DMS79 treated with DMSO at 0.1 percent for 48 hours (cell line): ENCODE data around the gene LIMK2.
"Not testable (repeated sequence)": the region's sequence is repeated elsewhere in the genome, so short reads cannot be mapped to it uniquely, and the experiment has no call there.

Experiments
- DNase-seq: peaks from one replicate; lab custom pipeline; 2025; lab: John Stamatoyannopoulos, UW

The LIMK2 gene

DNA sequence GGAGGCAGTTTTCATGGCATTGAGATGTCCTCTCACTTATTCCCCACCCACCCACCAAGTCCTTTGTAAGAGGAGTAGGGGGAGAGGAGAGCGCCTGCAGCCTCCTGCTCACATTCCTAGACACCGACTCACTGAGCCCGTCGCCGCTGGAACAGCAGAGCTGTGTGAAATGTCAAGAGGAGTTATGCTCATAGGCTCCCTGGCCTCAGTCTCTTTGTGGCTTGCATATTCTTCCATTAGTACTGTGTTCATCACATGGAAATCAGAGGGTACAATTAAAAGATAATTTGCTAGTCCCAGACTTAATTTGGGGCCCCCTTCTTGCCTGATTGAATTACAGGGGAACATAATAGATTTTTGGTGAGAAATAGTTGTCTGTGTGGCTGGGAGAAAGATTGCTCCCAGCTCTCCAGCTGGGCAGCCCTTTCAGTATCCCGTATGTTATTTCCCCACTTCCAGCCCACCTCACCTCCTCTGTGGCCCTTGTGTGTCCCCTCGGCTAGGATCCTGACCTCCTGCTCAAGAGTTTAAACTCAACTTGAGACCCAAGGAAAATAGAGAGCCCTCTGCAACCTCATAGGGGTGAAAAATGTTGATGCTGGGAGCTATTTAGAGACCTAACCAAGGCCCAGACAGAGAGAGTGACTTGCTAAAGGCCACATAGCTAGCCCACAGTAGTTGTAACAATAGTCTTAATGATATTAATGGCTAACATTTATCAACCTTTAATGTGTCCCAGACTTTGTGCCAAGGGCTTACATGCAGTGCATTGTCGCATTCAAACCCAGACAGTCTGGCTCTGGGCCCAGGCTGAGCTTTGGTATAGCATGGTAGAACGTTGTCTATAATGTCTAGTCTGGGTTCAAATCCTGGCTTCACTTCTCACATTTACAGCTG, 32.2 kb downstream of the LIMK2 start:
- DNase-seq: no peak

DNA sequence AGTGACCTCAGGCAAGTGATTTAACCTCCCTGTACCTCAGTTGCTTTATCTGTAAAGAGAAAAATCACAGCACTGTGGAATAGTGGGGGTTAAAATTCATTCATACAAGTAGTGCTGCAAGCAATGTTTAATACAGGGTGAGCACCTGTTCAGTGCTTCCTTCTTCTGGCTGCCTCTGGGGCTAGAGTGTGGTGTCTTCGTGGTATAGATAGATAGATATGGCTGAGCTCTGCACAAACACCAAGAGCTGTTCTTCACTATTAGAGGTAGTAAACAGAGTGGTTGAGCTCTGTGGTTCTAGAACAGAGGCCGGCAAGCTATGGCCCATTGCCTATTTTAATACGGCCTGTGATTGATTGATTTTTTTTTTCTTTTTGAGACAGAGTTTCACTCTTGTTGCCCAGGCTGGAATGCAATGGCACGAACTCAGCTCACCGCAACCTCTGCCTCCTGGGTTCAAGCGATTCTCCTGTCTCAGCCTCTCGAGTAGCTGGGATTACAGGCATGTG, 32.9 kb downstream of the LIMK2 start:
- no peak for DNase-seq

DNA sequence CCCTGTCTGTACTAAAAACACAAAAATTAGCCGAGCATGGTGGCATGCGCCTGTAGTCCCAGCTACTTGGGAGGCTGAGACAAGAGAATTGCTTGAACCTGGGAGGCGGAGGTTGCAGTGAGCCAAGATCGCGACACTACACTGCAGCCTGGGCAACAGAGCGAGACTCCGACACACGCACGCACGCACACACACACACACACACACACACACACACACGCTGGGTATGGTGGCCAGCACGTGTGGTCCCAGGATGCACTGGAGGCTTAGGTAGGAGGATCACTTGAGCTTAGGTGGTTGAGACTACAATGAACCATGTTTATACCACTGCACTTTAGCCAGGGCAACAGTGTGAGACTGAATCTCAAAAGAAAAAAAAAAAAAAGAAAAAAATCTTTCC, 33.9 kb downstream of the LIMK2 start:
- not testable (repeated sequence) for DNase-seq

DNA sequence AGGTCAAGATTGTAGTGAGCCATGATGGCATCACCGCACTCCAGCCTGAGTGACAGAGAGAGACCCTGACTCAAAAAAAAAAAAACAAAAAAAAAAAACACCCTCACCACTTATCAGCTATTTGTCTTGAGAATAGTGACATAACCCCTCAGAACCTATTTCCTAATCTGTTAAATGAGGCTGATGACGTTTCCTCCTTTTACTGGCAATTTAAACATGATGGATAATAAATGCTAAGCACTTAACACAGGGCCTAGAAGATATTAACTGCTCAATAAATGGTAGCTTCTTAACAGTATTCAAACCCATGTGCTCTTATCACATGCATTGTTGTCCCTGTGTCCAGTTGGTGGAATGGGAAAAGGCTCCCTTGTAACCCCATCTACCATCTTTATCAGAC, 34.6 kb downstream of the LIMK2 start:
- DNase-seq: no peak

DNA sequence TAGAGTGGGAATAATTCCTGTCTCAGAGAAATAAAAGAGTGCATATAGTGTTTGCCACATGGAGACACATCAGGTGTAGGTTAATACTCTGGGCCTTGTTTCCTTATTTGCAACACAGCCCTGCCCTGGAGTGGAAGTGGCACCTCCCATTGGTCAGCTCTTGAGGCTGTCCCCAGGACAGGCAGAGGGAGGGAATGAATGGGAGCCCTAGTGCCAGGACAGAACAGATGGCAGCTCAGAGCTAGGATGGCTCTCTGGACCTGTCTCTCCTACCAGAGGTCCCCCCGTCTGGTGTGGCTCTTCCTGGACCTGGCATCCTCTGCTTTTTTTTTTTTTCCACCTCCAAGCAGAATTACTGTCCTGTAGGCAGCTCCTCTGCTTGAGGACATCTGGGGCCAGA, 35.6 kb downstream of the LIMK2 start:
- DNase-seq: no peak

DNA sequence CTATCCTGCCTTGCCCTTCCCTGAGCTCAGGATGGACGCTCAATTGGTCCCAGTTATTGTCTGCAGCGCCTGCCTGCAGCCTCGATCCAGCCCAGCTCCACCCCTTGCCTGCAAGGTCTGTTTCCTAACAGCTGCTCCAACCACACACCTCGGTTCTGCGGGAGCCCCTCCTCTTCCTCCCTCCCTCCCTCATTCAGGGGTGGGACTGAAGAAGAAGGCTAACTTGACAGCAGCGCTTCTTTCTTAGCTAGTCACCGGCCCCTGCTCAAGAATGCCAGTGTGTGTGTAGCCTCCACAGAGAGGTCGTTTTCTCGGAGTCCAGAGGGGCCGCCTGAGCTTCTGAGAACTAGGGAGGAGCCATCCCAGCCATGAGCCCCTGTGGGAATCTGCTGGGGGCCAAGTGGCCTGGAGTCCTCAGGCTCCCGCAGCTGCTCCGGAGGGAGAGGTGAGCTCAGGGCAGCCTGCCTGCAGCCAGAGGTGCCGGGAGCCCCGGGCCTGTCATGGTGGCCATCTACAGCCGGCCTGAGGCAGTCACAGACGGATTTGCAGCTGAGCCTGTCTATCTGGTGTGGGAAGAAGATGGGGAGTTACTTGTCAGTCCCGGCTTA, 36.1 kb downstream of the LIMK2 start:
- no peak for DNase-seq

DNA sequence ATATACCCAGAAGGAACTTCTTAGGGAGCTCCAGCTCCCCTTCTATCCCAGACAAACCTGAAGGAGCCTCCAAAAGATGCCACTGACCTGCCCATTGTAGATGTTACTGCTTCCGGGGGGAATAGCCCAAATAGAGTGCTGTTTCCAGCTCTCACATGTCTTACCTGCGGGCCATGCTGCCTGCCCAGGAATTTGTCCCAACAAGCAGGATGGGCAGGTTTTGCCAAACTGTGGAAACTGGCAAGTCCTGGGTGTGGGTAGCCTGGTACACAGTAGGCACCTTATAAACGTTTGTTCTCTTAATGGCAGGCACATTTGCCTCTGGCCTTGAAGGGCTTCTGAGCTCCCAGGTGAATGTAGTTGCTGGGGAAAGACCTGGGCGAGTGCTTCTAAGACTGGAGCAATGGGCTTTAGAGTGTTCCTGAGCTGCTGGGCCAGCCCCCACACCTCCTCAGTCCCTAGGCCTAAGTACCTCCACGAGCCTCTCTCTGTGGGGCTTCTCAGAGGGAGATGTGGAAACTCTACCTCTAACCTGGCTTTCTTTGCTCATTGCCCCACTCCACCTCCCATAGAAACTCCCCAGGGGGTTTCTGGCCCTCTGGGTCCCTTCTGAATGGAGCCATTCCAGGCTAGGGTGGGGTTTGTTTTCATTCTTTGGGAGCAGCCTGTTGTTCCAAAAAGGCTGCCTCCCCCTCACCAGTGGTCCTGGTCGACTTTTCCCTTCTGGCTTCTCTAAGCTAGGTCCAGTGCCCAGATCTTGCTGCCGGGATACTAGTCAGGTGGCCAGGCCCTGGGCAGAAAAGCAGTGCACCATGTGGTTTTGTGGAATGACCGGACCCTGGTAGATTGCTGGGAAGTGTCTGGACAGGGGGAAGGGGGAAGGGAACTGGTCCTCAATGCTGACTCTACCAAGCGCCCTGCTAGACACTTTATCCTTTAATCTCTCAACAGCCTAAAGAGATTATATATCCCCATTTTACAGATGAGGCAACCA, 37.2 kb downstream of the LIMK2 start:
- no peak for DNase-seq

DNA sequence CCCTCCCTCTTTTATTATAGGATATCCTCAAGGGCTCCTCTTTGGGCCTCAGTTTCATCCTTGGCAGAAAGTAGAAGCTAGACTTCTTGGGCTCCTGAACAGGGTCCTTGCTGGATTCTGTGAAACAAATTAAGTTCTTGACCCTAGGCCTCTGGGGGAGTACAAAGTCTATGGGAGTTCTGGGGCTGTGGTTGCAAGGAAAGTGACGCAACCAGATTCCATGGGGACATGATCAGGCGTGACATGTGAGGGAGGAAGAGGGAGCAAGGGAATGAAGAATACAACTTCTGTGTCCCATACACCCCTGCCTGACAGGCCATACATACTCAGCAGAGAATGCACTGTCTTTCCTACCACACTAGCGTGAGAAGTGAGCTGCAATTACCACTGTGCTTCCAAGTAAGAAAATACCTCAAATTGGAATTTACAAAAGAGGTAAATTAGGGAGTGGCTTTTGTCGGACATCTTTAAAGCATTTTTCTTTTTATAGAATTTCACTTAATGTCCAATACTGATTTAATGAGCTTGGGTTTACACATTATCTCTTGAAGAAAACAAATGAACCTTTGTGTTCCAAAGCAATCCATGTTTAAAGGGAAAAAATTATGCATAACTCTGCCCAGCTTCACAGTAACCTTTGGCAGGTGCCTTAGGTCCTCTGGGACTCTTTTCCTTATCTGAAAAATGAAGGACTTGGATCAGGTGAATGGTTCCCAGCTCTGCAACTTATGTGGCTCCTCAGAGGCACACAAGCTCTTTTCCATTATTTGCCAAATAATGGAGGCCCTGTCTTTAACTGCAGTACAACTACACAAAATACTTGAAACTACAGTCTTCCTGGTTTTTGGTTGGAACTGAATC, 38.9 kb downstream of the LIMK2 start:
- no peak for DNase-seq

DNA sequence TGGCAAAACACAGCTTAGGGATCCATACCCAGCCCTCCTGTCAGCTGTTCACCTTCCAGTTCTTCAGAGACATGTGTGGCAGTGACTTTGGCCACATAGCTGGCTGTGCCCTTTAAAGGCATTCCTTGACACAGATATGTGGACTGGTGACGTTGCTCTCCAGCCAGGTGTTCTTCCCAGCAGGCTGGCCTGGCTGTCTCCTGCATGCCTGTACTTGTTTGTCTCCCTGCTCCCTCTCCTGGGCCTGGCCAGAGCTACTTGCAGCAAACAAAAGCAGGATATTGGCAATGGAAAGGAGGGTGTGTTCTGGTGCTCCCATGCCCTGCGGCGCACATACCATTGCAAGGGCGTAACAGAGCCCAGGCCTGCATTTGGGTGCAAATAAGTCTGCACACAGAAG, 41.9 kb downstream of the LIMK2 start:
- no peak for DNase-seq

DNA sequence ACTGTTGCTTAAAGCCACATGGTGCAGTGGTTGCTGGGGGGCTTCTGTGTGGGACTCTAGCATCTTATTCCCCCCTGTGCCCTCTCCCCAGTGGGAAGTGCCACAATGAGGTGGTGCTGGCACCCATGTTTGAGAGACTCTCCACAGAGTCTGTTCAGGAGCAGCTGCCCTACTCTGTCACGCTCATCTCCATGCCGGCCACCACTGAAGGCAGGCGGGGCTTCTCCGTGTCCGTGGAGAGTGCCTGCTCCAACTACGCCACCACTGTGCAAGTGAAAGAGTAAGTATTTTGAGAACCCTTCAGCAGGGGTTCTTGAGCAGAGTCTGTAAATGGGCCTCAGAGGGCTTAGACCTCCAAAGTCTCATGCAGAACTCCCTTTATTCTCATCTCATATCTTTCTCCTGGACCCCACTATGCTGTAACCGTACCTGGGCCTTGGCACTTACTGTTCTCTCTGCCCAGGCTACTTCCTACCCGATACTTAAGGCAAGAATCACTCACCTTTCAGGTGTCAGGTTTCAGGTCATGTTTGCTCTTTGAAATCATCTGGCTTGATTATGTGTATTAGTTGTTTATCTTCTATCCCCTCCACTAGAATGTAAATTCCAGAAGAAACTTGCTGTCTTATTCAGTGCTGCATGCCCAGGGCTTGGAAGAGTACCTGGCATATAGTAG, 47.8 kb downstream of the LIMK2 start:
- no peak for DNase-seq

DNA sequence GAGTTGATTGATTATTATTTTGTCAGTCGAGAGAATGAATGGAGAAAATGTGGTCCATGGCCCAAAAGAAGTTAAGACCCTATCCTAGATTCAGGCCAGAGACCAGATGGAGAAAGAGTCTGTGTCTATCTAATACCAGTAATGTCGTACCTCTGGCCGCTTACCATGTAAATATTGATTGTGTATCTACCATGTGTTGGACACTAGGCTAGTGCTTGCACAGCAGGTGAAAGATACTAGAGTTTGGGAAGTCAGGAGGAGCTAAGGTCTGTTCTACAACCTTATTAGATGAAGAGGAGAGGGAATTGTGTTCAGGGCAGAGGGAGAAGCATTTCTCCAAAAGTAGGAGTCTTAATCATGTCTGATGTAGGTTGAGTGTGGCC, 48.4 kb downstream of the LIMK2 start:
- DNase-seq: no peak

DNA sequence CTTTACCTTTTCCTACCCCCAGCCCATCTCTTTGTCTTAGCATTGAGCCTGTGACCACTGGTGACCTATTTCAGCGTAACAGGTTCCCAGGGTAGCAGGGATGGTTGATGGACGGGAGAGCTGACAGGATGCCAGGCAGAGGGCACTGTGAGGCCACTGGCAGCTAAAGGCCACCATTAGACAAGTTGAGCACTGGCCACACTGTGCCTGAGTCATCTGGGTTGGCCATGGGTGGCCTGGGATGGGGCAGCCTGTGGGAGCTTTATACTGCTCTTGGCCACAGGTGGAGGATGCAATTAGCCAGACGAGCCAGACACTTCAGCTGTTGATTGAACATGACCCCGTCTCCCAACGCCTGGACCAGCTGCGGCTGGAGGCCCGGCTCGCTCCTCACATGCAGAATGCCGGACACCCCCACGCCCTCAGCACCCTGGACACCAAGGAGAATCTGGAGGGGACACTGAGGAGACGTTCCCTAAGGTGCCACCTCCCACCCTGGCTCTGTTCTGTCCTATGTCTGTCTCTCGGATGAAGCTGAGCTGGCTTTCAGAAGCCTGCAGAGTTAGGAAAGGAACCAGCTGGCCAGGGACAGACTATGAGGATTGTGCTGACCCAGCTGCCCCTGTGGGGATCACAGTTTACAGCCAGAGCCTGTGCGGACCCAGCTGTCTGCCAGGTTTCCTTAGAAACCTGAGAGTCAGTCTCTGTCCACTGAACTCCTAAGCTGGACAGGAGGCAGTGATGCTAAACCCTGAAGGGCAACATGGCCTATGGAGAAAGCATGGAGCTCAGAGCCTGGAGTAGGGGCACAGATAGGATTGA, 50.4 kb downstream of the LIMK2 start:
- no peak for DNase-seq

DNA sequence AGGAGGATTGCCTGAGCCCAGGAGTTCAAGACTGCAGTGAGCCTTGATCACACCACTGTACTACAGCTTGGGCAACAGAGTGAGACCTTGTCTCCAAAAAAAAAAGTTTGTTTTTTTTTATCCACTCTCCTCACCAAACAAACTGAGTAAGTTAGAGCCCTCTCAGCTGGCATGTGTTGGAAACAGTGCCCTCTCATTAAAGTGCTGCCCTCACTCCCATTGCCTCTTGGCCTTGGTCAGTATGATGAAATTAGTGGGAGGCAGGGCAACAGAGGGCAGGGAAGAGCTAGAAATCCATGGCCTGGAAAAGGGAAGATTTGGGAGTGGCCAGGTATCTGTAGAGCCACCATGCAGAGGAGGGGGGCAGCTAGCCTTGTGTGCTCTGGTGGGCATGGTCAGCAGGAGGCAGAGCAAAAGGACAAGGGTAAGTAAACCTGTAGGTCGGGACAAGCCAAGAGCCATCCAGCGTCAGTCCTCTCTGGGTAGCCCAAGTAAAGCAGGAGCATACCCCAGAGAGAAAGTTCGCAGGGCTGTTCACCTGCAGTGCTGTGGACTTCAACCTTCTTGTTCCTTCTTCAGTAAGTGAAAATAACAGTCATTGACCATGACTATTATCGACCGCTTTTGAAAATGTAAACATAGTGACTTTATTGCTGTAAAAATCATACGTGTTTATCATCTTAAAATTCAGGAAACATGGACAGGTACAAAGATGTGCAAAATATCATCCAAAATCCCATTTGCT, 52.0 kb downstream of the LIMK2 start:
- DNase-seq: no peak

DNA sequence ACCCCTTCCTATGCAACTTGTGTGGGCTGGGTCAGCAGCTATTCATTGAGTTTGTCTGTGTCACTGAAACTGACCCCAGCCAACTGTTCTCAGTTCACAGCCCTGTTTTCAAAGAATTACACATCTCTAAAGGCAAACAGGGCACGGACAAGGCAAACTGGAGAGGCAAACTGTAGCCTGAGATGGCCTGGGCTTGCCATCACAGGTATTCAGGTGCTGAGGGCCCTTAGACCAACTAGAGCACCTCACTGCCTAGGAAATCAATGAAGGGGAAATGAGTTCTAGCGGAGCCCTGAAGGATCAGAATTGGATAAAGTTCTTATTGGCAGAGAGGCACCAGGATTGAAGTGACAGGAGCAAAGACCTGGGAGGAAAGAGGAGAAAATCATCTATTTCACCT, 56.2 kb downstream of the LIMK2 start:
- DNase-seq: no peak

DNA sequence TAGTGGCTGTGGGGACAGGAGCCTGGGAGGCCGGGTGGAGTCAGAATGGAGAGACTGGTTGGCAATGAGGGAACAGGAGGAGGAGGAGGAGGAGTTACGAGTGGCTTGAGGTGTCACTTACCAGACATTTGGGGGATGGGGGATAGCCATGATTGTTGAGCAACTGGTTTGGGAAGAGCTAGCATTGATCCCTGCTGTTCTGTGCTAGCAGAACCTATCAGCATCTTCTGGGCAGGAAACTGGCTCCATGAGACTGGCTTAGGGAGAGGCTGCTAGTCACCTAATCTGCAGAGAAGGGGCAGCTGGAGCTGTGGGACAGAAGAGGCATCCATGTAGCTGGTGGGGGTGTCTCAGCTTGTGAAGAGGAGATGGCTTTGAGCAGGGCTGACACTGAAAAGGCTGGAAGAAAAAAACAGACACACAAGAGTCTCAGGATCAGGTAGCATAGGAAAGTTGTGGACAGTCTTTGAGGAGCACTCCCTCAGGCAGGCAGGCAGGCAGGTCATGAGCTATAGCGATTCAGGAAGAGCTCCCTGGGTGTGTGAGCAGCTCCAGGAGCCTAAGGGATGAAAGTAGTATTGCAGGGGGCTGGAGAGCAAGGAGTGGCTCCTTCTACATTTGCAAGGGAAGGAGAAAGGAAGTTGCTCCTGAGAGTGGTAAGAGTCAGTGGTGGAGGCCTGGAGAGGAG, 57.9 kb downstream of the LIMK2 start:
- DNase-seq: no peak

DNA sequence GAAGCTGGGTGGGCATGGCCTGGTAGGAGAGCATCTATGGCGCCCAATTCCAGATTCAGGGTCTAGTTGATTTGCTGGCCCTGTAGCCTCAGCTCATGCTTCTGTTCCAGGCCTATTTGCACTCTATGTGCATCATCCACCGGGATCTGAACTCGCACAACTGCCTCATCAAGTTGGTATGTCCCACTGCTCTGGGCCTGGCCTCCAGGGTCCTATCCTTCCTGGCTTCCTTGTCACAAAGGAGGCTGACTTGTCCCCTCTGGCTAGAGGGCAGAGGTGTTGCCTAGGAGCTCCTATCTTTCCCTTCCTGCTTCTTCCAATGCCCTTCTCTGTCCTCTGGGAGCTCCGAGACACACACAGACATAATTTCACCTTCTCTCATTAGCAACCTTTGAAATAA, 58.9 kb downstream of the LIMK2 start:
- DNase-seq: no peak

DNA sequence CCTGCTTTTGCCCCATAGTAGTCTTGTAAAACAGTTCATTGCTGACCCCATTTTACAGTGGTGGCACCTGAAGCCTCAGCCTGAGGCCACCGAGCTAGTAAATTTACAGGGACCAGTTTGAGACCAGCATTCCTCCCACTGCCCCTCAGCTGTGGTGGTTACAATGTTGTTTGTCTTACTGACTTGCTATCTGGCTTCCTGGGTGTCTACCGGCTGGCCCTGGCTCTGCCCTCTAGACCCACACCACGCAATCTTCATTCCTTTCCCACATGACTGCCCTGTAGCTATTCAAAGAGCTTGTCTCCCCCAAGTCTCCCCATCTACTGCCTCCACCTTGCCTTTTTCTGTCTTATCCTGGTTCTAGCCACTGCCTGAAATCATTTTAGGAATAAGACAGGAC, 59.4 kb downstream of the LIMK2 start:
- DNase-seq: no peak
